Measurements from ENCODE around the gene ARHGAP23. TPM values are rescaled to one million over a fixed set of nuclear protein-coding genes. Genes with fewer than 3 reads are reported as not detected.
A peak's percentile ranks its signal among the peaks of the same experiment; 100 is the strongest.

The ARHGAP23 gene
- total RNA-seq, 2 experiments from 2014 or later = 0.73 TPM; not detected in 1

- H3K27me3 ChIP-seq (ENCODE audit: control insufficient read depth in 1 of 2, insufficient read depth in 2 of 2, low read length in 2 of 2) = peaks cover 37 to 43% of the 10 kb centered on the region in 2 experiments
Observed at GRCh38 chr17:38559051-38559879, 131.0 kb downstream of the ARHGAP23 start.

GRCh38 chr17:38559880-38560230, 131.6 kb downstream of the ARHGAP23 start:
- peaks cover 0 to 27% of the 10 kb centered on the region in 2 experiments for H3K9me3 ChIP-seq (ENCODE audit: control insufficient read depth in 1 of 2, insufficient read depth in 1 of 2, low read length in 2 of 2)
- no peak overlapping the region for H3K27ac ChIP-seq (ENCODE audit: low read depth in 1 of 2, low read length in 2 of 2)
- H3K27ac Mint-ChIP-seq = no peak overlapping the region
- H3K4me1 Mint-ChIP-seq (ENCODE audit: low read depth) = peaks cover 38% of the 10 kb centered on the region
- peaks cover 42 to 44% of the 10 kb centered on the region in 2 experiments for H3K27me3 ChIP-seq (ENCODE audit: control insufficient read depth in 1 of 2, insufficient read depth in 2 of 2, low read length in 2 of 2)
- ChIA-PET CTCF (interaction anchor here (0.9 to 4.0 kb wide), 6 partner anchors 24 to 175 kb away, joined by 4 to 97 read pairs (median 12); partner anchors contain the start of gene SRCIN1), POLR2A (interaction anchor here (0.7 to 3.2 kb wide), 13 partner anchors 12 to 640 kb away, joined by 3 to 20 read pairs (median 4); partner anchors contain the start of genes EPOP, MLLT6, PSMB3 and RPL19)
- TF ChIP-seq CTCF (IDR thresholded peaks at IDR 0.05) = no peak
- ATAC-seq (ENCODE audit: poor library complexity) = no peak
- peak overlapping the region; percentile 90 for H3K4me3 ChIP-seq (ENCODE audit: low read length)
- peak in 1 of 14 experiments; percentile 28 for DNase-seq
- peaks cover 51% of the 10 kb centered on the region for H3K27me3 Mint-ChIP-seq
- H3K36me3 ChIP-seq (ENCODE audit: insufficient read depth, low read length) = no peaks in the 10 kb centered on the region
- H3K9me3 Mint-ChIP-seq = no peaks in the 10 kb centered on the region
- H3K36me3 Mint-ChIP-seq (ENCODE audit: low read depth) = no peaks in the 10 kb centered on the region
- peaks cover 68% of the 10 kb centered on the region for H3K4me1 ChIP-seq (ENCODE audit: insufficient read depth, low read length)
- H3K4me3 Mint-ChIP-seq = no peak overlapping the region
- intact Hi-C loops (cut with DNase I, micrococcal nuclease) = loop anchor here (2.0 to 5.0 kb wide), 4 partner anchors 13 to 208 kb away; partner anchors contain the start of genes EPOP (in 1 of the 2), PSMB3 (in 1 of the 2) and SOCS7 (in 1 of the 2)

More at GRCh38 chr17:38559051-38559879, 131.0 kb downstream of the ARHGAP23 start:
- peaks cover 64% of the 10 kb centered on the region for H3K4me1 ChIP-seq (ENCODE audit: insufficient read depth, low read length)
- H3K9me3 Mint-ChIP-seq = no peaks in the 10 kb centered on the region
- TF ChIP-seq CTCF (IDR thresholded peaks at IDR 0.05) = peak; percentile 38
- no peaks in the 10 kb centered on the region for H3K36me3 Mint-ChIP-seq (ENCODE audit: low read depth)
- intact Hi-C loops (cut with DNase I, micrococcal nuclease) = loop anchor here (2.0 to 5.0 kb wide), 4 partner anchors 14 to 207 kb away; partner anchors contain the start of genes EPOP (in 1 of the 2), PSMB3 (in 1 of the 2) and SOCS7 (in 1 of the 2)
- peak overlapping the region; percentile 90 for H3K4me3 ChIP-seq (ENCODE audit: low read length)
- peaks cover 35% of the 10 kb centered on the region for H3K4me1 Mint-ChIP-seq (ENCODE audit: low read depth)
- H3K27ac ChIP-seq (ENCODE audit: low read depth in 1 of 2, low read length in 2 of 2) = peak overlapping the region; percentile 15 to 45
- peak overlapping the region; percentile 96 for H3K4me3 Mint-ChIP-seq
- peaks cover 45% of the 10 kb centered on the region for H3K27me3 Mint-ChIP-seq
- ChIA-PET POLR2A (interaction anchor here (0.6 to 3.2 kb wide), 15 partner anchors 13 to 640 kb away, joined by 3 to 20 read pairs (median 4); partner anchors contain the start of genes EPOP, MLLT6, PSMB3 and RPL19), CTCF (interaction anchor here (0.6 to 4.0 kb wide), 11 partner anchors 17 to 593 kb away, joined by 3 to 97 read pairs (median 7); partner anchors contain the start of genes PLXDC1 and SRCIN1)
- no peaks in the 10 kb centered on the region for H3K36me3 ChIP-seq (ENCODE audit: insufficient read depth, low read length)
- H3K9me3 ChIP-seq (ENCODE audit: control insufficient read depth in 1 of 2, insufficient read depth in 1 of 2, low read length in 2 of 2) = peaks cover 0 to 25% of the 10 kb centered on the region in 2 experiments
- peak overlapping the region; percentile 35 for H3K27ac Mint-ChIP-seq
- ATAC-seq (ENCODE audit: poor library complexity) (peak; percentile 82), DNase-seq (peak; percentile 75 to 94 (median 86))

DNA sequence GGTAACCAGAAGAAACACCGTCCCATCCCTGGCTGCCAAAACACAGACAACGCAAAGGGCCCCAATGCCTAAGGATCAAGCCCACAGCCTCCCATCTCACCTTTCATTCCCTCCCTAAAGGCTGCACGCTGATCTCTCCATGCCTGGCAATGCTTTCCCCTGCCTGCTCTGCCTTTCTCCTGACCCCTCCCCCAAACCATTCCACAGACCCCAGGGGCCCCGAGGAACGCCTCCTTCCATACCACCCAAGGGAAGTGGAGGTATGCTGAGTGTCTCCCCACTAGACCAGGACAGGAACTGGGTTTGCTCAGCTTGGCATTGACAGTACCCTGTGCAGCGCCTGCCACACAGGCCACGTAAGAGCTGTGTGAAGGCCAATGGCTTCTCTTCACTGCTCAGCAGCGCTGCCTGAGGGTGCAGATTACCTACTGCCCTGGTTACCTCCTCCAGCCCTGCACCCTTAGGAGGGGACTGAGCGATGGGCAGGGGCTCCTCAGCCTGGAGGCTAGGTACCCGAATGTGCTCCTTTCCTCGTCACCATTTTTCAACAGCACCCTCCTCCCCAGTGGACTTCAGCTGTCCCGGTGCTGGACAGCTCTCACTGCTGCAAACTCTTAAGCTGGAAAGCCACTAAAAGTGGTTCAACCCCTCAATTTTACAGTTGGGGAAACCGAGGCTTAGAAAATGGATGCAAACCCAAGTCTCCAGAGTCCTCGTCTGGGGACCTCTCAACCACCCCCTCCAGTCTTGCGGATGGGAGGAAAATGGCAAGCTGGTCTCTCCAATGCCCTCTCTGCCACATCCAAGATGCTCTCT, 132.4 kb downstream of the ARHGAP23 start:
- ATAC-seq (ENCODE audit: poor library complexity) = no peak
- Histone ChIP-seq H3K4me1 (ENCODE audit: insufficient read depth, low read length) (peaks cover 70% of the 10 kb centered on the region), H3K36me3 (ENCODE audit: insufficient read depth, low read length) (no peaks in the 10 kb centered on the region), H3K27ac (ENCODE audit: low read depth in 1 of 2, low read length in 2 of 2) (no peak overlapping the region), H3K27me3 (ENCODE audit: control insufficient read depth in 1 of 2, insufficient read depth in 2 of 2, low read length in 2 of 2) (peaks cover 50 to 51% of the 10 kb centered on the region in 2 experiments), H3K9me3 (ENCODE audit: control insufficient read depth in 1 of 2, insufficient read depth in 1 of 2, low read length in 2 of 2) (peaks cover 0 to 28% of the 10 kb centered on the region in 2 experiments), H3K4me3 (ENCODE audit: low read length) (no peak overlapping the region)
- no peaks in the 10 kb centered on the region for H3K36me3 Mint-ChIP-seq (ENCODE audit: low read depth)
- no peak for TF ChIP-seq CTCF (IDR thresholded peaks at IDR 0.05)
- ChIA-PET POLR2A (interaction anchor here (3.2 kb wide), 1 partner anchor 107 kb away, joined by 20 read pairs; no protein-coding TSS in a partner anchor), CTCF (interaction anchor here (4.0 kb wide), 1 partner anchor 23 kb away, joined by 97 read pairs; no protein-coding TSS in a partner anchor)
- intact Hi-C loops (cut with DNase I, micrococcal nuclease) = no loop called here
- peak overlapping the region; percentile 84 for H3K4me3 Mint-ChIP-seq
- H3K27me3 Mint-ChIP-seq = peaks cover 52% of the 10 kb centered on the region
- peak in 5 of 14 experiments; percentile 11 to 62 (median 18) for DNase-seq
- peaks cover 38% of the 10 kb centered on the region for H3K4me1 Mint-ChIP-seq (ENCODE audit: low read depth)
- no peaks in the 10 kb centered on the region for H3K9me3 Mint-ChIP-seq
- no peak overlapping the region for H3K27ac Mint-ChIP-seq

All from CD4-positive, alpha-beta T cell (primary cell).